Mesendoderm (in vitro differentiated cells): ENCODE measurements around the gene PEG3. TPM values are rescaled to one million over a fixed set of nuclear protein-coding genes. Genes with fewer than 3 reads are reported as not detected.

ENCODE experiments used
- small RNA-seq: library from polyadenylated mRNA; stranded (forward); fragments of <200 nt; extraction: miRNeasy Mini kit (QIAGEN cat#:217004); gene quantifications from one replicate; pipeline ENCODE3, GENCODE V24; 2013; ENCODE audit not compliant: insufficient read depth

The PEG3 gene

Small RNAs within 50 kb of the gene (small RNA-seq; reads per million reads assigned to genes)
- gene AC006115.2 = not detected
